GM18505 (cell line): ENCODE data around the gene MRPL37.
"Not testable (repeated sequence)": the region's sequence is repeated elsewhere in the genome, so short reads cannot be mapped to it uniquely, and the experiment has no call there.

Source experiments
- ATAC-seq: cut with Tn5 transposase; IDR thresholded peaks from one replicate; pipeline ENCODE4 v1.9.1; 2021; ENCODE audit not compliant: unreplicated experiment
- POLR2A ChIP-seq: IDR thresholded peaks from 4 replicates; pipeline ENCODE4 v1.6.1; 2011; ENCODE audit warnings: borderline replicate concordance; ENCODE audit not compliant: insufficient read depth, insufficient read length; ENCODE audit errors: extremely low read depth

Gene MRPL37

DNA sequence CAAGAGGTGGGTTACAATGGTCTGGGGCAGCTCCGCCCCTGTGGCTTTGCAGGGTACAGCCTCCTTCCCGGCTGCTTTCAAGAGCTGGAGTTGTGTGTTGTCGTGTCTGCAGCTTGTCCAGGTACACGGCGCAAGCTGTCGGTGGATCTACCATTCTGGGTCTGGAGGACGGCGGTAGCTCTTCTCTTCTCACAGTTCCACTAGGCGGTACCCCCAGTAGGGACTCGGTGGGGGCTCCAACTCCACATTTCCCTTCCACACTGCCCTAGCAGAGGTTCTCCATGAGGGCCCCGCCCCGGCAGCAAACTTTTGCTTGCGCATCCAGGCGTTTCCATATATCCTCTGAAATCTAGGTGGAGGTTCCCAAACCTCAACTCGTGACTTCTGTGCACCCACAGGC is 34.8 kb upstream of the MRPL37 start:
- TF ChIP-seq POLR2A, result no peak
- ATAC-seq, result no peak

DNA sequence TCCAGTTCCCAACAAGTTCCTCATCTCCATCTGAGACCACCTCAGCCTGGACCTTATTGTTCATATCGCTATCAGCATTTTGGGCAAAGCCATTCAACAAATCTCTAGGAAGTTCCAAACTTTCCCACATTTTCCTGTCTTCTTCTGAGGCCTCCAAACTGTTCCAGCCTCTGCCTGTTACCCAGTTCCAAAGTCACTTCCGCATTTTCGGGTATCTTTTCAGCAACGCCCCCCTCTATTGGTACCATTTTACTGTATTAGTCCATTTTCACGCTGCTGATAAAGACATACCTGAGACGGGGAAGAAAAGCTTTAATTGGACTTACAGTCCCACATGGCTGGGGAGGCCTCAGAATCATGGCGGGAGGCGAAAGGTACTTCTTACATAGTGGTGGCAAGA is 33.6 kb upstream of the MRPL37 start:
- not testable (repeated sequence) for ATAC-seq

DNA sequence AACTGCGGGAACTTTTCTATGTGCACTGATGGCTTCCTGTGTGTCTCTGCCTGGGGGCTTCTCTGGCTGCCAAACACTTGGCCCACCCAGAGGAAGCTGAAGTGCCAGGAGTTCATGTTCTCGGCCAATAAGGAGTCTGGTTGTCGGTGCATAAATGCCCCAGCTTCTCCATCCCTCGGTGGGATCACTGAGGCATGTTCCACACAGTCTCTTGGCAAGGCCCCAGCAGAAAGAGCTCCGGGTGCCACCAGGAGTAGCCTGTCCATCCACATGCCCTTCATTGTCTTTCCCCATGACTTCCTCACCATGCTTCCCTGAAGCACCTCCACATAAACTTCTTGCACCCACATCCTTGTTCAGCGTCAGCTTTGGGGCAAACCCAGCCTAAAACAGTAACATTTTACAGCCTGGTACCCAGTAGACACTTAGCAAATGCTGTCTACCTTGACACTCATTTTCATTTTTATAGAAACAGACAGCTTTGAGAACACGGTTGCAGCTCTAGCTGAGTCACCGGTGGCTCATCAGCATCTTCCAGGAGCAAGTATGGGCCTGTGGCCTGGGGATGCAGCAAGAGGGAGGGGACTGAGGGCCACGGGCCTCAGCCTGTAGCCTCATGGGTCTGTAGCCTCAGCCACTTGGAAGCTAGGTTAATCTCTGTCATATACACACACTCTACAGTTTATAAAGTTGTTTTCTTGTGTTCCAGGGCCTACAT is 32.4 kb upstream of the MRPL37 start:
- no peak for ATAC-seq

DNA sequence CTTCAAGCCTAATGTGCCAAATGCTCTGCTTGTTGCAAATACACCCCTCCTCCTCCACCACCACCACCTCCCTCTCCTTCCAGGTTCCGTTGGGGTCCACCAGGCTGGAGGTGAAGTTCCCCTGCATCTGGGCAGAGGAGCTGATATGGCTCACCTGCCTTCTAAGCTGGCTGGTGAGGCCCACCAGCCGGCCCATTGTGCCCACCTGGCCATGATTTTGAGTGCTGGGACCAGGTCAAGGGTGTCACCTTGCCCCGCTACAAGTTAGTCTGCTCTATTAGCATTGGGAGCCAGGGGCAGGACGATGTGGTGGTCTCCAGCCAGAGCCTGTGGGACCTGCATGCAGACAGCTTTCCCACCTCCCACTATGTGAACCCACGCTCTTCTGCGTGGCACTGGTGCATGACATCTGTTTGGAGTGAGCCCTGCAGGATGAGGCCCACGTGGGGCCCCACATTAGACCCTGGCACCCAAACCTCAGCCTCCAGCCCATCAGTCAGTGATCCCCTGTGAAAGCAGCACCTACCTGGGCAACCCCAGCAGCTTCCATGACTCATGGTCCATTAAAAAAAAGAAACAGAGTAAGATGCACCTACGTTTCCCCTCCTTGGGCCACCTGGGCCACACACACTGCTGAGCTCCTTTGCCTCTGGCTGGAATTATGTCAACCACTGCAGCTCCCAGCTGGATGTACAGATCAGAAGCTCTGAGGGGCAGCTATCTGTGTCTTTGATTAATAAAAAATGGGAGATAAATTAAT is 31.6 kb upstream of the MRPL37 start:
- no peak for TF ChIP-seq POLR2A
- no peak for ATAC-seq

More for the DNA sequence above, 32.4 kb upstream of the MRPL37 start:
- TF ChIP-seq POLR2A, result no peak

DNA sequence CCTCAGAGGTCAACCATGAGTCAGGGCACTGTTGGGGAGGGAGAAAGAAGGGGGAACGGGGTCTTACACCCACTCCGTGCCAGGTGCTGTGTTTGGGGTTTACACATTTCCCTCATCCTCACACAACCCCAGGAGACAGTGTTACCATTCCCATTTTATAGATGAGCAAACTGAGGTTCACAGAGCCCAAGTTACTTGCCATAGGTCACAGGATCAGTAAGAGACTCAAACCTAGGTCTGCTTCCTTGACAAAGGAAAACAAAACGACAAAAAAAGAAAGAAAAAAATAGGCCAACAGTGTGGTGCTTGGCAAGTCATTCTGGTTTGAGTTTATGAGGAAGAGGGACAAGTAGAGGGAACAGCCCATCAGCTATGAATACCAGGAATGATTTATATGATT is 30.9 kb upstream of the MRPL37 start:
- no peak for ATAC-seq
- no peak for TF ChIP-seq POLR2A

DNA sequence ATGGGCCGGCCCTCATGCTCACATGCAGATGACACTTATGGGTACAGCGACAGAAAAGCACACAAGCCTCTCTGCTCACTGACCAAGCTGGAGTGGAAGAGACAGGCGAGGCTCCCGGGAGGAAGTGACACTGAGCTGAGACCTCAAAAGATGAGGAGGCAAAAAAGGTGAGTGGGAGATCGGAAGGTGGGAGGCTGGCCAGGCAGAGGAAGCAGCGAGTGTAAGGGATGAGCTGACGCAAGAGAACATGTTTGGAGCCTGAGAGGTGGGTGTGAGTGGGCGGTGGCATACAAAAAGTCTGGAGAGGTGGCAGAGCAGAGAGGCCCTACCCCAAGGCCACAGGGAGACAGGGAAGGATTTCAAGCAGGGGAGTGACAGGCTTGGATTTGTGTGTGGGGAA is 29.0 kb upstream of the MRPL37 start:
- no peak for TF ChIP-seq POLR2A
- no peak for ATAC-seq

DNA sequence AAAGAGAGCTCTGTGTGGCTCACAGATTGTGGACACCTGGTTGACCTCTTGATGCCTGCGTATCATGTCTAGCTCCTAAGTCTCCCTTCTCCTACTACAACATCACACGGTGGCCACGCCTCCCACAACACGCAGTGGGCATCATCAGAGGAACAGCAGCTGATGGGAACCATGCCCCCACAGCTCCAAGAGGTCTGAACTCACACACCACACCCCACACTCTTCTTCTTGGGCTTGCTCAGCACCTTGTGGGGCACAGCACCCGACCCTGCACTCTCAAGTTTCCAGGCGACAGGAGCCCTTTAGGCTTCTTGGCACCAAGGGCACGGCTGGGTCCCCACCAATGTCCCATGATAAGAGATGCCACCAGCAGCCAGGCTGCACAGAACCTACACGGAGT is 28.4 kb upstream of the MRPL37 start:
- no peak for ATAC-seq
- TF ChIP-seq POLR2A, result no peak

DNA sequence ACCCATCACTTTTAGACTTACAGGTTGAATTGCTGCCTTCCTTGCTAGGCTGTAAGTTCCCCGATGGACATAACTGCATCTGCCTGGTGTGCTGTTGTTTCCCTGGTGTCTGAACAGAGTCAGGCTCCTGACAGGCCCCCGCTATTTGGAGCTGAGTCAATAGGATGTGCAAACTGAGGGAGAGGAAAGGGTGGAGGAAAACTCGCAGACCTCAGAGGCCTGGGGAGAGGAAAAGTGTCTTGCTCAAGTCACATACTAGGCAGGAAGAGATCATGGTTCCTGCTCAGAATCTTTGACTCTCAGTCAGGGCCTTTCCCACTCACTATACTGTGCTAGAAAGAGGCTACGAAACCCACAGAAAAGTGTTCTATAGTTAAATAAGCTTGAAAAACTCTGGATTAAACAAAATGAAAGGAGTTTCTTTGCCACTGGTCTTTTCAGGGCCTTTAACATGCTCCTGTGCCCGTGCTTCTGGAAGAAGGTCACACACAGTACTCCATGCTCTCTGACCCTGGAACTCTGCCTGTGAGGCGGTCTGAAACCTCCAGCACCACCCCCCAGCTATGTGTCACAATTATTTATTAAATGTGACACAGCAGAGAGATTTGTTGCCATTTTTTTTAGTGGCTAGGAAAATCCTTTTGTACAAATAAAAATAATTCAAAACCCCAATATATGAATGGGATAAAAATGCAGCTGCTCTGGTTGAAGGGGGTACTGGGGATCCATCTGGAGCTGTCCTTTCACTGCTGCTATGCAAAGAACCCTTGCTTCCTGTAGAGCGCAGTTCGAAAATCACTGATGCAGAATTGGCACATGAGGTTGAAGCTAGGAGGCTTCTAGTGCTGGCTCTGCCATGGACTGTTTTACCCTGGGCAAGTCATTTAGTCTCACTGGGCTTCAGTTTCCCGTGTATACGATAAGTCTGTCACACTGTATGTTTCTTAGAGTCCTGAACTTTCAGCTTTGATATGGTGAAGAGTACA is 27.1 kb upstream of the MRPL37 start:
- TF ChIP-seq POLR2A, result no peak
- no peak for ATAC-seq

DNA sequence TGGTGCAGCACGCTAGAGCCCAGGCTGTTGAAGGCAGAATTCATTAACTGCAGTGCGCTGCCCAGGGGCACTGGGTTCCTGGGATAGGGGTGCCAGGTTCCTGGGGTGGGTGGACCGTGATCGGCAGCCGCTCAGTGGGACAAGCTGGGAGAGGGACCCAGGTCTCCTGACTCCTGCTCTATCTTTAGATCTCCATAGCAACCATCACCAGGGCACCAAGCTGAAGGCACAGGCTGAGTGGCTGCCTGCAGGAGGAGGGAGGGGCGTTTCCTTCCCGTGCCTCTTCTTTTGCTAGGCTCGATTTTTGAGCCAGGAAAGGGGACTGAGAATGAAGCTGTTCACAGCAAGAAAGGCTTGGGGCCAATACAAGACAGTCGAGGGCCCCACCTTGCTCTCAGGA is 26.3 kb upstream of the MRPL37 start:
- no peak for TF ChIP-seq POLR2A
- no peak for ATAC-seq

DNA sequence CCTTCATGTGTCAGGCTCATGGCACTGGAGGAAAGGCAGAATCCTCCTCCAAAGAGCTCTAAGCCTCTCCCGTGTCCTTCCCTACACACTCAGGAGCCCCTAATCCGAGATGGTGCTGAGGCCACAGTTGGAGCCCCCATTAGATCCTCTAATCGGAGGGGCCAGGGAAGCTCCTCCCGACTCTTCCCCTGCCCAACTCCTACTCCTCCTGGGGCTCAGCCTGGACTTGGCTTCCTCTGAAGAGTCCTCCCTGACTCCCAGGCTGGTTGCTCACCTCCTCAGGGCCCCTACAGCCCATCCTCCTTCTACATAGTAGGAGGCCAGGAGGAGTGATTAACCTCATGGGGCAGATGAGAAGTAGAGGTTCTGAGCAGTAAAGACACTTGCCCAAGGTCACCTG is 25.9 kb upstream of the MRPL37 start:
- no peak for ATAC-seq
- TF ChIP-seq POLR2A, result no peak

DNA sequence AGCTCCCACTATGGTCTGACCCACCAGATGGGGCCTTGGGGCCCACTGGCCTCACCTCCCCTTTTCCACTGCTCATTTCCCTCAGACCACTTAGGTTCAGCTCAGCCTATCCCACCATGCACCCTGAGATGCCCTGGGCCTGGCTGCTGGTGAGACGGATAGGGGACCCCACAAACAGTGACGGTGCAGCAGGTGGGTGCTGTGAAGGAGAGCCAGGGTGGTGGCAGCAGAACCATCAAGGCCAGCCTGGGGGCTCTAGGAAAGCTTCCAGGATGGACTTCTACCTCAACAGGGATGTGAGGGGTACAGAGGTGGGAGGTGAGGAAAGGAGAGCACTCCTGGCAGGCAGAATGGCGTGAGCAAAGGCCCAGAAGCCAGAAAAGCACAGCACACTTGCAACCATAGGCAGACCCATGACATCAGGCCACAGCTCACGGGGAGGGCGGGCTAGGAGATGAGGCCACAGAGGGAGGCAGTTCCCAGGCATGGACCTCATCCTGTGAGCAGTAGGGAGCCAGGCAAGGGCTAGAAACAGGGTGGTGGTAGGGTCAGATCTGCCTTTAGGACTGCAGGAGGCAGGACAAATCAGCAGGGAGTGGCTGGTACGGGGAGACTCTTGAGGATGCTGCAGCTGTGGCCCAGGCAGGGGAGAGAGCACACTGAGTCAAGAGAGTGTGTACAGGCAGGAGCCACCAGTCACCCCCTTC is 23.2 kb upstream of the MRPL37 start:
- no peak for TF ChIP-seq POLR2A
- no peak for ATAC-seq

DNA sequence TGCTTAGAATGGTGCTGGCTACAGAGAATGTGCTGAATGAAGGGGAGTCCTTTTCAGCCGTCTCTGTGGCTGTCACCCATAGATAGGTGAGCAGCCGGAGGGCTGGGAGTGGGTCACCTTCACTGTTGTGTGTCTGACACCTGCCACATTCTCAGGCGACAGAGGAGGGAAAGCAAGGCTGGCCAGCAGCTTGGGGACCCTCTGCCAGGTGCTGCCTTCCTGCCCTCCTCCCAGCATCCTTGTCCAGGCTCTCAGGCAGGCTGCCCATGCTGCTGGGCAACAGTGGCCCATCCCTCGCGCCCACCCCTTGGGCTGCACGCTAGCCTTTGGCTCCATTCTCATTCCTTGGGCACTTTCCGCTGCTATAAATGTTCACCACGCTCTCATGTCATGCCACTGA is 22.2 kb upstream of the MRPL37 start:
- no peak for TF ChIP-seq POLR2A
- no peak for ATAC-seq

DNA sequence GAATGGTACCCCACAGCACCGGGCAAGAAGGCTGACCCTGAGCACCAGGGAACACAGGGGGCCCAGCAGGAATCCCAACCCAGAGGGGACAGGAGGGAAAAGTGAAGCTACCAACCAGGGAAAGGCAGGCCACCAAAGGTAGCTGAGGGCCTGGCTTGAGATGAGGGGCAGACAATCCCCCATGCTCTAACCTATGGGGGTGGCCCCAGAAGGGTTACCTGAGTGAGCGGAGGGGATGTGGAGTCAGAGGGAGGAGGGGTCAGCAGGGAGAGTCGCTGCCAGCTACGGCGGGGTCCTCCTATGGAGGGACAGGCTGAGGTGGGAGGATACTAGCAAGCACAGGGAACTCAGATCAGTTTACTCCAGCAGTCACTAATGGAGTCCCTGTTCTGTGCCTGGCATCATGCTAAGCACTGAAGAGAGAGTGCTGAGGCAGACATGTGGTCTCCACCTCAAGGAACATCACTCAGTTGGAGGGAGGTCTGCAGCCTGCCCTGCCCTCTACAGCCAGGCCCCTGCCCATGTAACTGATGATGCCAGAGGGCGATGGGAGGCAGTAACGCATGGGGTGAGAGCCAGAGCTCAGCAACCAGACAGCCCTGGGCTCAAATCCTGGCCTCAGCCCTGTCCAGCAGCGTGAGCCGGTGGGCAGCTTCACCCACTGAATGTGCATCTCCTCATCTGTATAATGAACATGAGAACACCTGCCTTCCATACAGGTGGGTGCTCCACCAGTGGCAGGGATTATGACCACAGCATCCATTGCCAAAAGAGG is 21.5 kb upstream of the MRPL37 start:
- no peak for TF ChIP-seq POLR2A
- ATAC-seq, result no peak
